Adrenal gland (tissue), 12 donors: Measurements from ENCODE around the gene IL18R1. TPM values are rescaled to one million over a fixed set of nuclear protein-coding genes. Genes with fewer than 3 reads are reported as not detected.

ENCODE experiments used
- DNase-seq, 7 donors: peaks; one replicate each; pipeline ENCODE4 v3.0.0-alpha.2; 2019 to 2020
- H3K27ac ChIP-seq, 5 donors: fragments of 200-600 bp; sonication (generic) in 4 of 5; 1 replicate in 3 of 5; 2 replicates in 2 of 5; pipeline versions ENCODE4 v1.5.1 to v1.8.0; 2016 to 2020; ENCODE audit warnings: mild to moderate bottlenecking in 1 of 5
- H3K27me3 ChIP-seq: fragments of 200-600 bp; 2 replicates; pipeline ENCODE4 v1.8.0; 2021
- H3K36me3 ChIP-seq, 2 donors: fragments of 200-600 bp; replicated peaks in 1 of 2; 1 replicate in 1 of 2; 2 replicates in 1 of 2; pipeline versions ENCODE4 v1.5.1 to v1.8.0; 2018 to 2022
- H3K4me1 ChIP-seq, 2 donors: fragments of 200-600 bp; replicated peaks in 1 of 2; 1 replicate in 1 of 2; 2 replicates in 1 of 2; pipeline versions ENCODE4 v1.5.1 to v1.8.0; 2018 to 2021
- H3K4me3 ChIP-seq, 4 donors: fragments of 200-600 bp; sonication (generic) in 3 of 4; one replicate each; pipeline ENCODE4 v1.5.1; 2016 to 2018
- H3K9me3 ChIP-seq, 3 donors: fragments of 200-600 bp; sonication (generic) in 1 of 3; replicated peaks in 1 of 3; 1 replicate in 2 of 3; 2 replicates in 1 of 3; pipeline versions ENCODE4 v1.5.1 to v1.8.0; 2016 to 2021
- POLR2A ChIP-seq, 2 donors: fragments of 450-650 bp; IDR thresholded peaks; one replicate each; pipeline ENCODE4 v1.6.1; 2017; ENCODE audit warnings: antibody characterized with exemption in 2 of 2, mild to moderate bottlenecking in 2 of 2, moderate library complexity in 1 of 2
- WGBS, 4 donors: extraction: QIAGEN DNeasy Blood & Tissue Kit in 2 of 4; methylation state at CpG; one replicate each; pipeline versions ENCODE4 v1.1.5 to v1.1.7; 2013 to 2017; 5-methylcytosine and 5-hydroxymethylcytosine counted together
- intact Hi-C, 2 donors: fragments of 100-400 bp; cut with DNase I; formaldehyde crosslinking; loops; one replicate each; pipeline versions ENCODE4 v1.14.1 to v1.15.0; 2022 to 2023
- polyA plus RNA-seq, 3 donors: library from polyadenylated mRNA; stranded (reverse); fragments of 200-250 nt in 2 of 3; fragments of 350-450 nt in 1 of 3; fragmentation: Illumina TruSeq in 1 of 3; extraction: RNeasy Lipid Tissue Mini Kit (QIAGEN cat#74804) in 1 of 3; gene quantifications; one replicate each; pipeline ENCODE4 v1.2.3, GENCODE V29; 2013 to 2014
- total RNA-seq, 9 donors: library from RNA; depleted of rRNA in 4 of 9; stranded (reverse); fragments of >200 nt in 4 of 9; fragments of 120-200 nt in 1 of 9; fragmentation: NEBNext Ultra II Directional in 1 of 9; extraction: Animal tissue kit (Norgen Biotek cat#: 25700) in 1 of 9; gene quantifications; one replicate each; pipeline versions ENCODE4 v1.1.0 to v1.2.4, GENCODE V29; 2013 to 2023
- TF ChIP-seq, protein P1 (sequence below), 6 experiments: fragments of 450-650 bp in 4 of 6; fragments of 200-600 bp in 2 of 6; sonication (generic) in 1 of 6; IDR thresholded peaks; 1 replicate in 5 of 6; 2 replicates in 1 of 6; pipeline versions ENCODE4 v1.5.1 to v1.8.0; 2016 to 2021; ENCODE audit warnings: antibody characterized with exemption in 6 of 6, mild to moderate bottlenecking in 2 of 6, moderate library complexity in 1 of 6
- donor health status: healthy with polysubstance abuse.
- donor health status: Bipolar disorder and iron deficiency.
- donor health status: DM: yes; HTN: yes; CAD: no.
- donor health status: DM: no; HTN: no; CAD: no.
- donor health status: DM: no; HTN: no; CAD: no.
- donor health status: DM: yes; HTN: yes; CAD: no.

Gene IL18R1
- total and polyA plus RNA-seq, 12 donors, result 1.2 to 5.5 (median 3.9) TPM

DNA sequence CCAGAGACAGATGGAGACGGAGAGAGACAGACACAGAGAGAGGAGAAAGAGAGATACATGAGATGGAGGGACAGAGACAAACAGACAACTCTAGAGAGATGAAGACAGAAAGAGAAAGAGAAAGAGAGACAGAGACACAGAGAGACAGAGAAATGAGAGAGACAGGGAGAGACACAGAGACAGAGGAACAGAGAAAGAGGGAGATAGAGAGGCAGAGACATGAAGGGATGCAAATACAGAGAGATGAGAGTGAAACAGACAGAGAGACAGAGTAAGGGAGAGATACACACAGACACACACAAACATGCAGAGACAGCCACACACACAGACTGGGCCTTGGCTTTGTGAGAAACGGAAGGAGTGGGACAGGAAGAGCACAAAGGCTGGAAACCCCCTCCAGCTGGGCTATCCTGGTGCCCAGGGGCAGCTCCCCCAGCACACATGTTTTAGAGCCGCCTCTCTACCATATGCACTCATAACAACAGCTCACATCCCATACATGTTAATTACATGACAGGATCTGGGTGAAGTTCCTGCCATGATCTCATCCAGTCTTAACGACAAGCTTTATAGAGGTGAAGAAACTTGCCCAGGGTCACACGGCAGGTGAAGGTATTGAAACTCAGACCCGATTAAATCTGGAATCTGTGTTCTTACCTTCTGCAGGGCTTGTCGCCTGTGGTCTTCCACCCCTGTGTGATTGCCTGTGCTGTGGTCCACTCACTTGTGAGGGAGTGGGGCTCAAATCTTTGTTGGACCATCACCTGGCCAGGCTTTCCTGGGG, 32.4 kb downstream of the IL18R1 start:
- no peaks in the 10 kb centered on the region for H3K4me1 ChIP-seq
- H3K9me3 ChIP-seq, result peaks cover 0 to 8% (median 0%) of the 10 kb centered on the region in 3 donors
- no peaks in the 10 kb centered on the region for H3K36me3 ChIP-seq
- no peaks in the 10 kb centered on the region for H3K27me3 ChIP-seq
- DNase-seq, result no peak
- no peak overlapping the region for H3K27ac ChIP-seq
- 76 to 85% (median 83%) methylated on average over 3 to 7 of the region's 7 CpGs for WGBS, 4 donors
- no peak overlapping the region for H3K4me3 ChIP-seq
- intact Hi-C loops, result no loop called here
- no peak for TF ChIP-seq POLR2A (IDR thresholded peaks at IDR 0.05)
- TF ChIP-seq, protein P1, sequence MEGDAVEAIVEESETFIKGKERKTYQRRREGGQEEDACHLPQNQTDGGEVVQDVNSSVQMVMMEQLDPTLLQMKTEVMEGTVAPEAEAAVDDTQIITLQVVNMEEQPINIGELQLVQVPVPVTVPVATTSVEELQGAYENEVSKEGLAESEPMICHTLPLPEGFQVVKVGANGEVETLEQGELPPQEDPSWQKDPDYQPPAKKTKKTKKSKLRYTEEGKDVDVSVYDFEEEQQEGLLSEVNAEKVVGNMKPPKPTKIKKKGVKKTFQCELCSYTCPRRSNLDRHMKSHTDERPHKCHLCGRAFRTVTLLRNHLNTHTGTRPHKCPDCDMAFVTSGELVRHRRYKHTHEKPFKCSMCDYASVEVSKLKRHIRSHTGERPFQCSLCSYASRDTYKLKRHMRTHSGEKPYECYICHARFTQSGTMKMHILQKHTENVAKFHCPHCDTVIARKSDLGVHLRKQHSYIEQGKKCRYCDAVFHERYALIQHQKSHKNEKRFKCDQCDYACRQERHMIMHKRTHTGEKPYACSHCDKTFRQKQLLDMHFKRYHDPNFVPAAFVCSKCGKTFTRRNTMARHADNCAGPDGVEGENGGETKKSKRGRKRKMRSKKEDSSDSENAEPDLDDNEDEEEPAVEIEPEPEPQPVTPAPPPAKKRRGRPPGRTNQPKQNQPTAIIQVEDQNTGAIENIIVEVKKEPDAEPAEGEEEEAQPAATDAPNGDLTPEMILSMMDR (IDR thresholded peaks at IDR 0.05), result no peak

DNA sequence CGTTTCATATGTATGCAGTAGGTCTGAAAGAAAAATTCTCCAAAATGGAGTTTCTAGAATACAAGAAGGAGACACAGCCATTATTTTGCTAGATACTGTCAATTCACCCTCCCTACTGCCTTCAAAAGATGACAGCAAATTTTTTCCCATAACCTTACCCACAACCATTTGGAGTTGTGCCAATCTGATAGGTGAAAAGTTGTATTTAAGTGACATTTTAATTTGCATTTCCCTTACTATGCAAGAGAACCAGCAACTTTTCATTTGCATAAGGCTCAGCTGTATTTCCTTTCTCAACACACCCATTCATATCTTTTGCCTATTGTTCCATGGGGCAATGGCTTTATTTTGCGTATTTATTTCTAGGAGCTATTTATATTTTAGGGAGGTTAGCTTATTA, 36.0 kb downstream of the IL18R1 start:
- WGBS, 4 donors, result 71 to 86% (median 76%) methylated on average over 2 of the region's 2 CpGs
- H3K36me3 ChIP-seq, result no peaks in the 10 kb centered on the region
- H3K27ac ChIP-seq, result no peak overlapping the region
- no peak for TF ChIP-seq POLR2A (IDR thresholded peaks at IDR 0.05)
- TF ChIP-seq, protein P1 (IDR thresholded peaks at IDR 0.05), result no peak
- intact Hi-C loops, result no loop called here
- H3K4me3 ChIP-seq, result no peak overlapping the region
- no peaks in the 10 kb centered on the region for H3K9me3 ChIP-seq
- no peak for DNase-seq
- H3K4me1 ChIP-seq, result no peaks in the 10 kb centered on the region
- no peaks in the 10 kb centered on the region for H3K27me3 ChIP-seq

DNA sequence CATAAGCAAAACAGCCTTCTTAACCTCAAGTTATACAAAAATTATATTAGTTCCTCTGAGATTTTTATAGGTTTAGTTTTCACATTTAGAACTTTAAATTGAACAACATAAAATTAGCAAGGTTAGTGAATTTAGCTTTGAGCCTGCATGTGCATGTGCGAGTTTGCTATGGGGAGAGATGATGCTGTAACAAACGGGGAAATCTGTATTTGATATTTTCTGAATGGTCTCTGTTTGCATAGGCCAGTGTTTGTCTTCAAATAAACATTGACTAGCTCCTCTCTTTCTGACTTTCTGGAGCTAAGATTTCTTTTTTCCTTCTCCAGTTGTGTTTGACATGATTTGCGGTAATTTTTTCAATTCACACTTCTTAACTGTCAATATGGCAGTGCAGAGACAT, 36.5 kb downstream of the IL18R1 start:
- Histone ChIP-seq H3K9me3 (no peaks in the 10 kb centered on the region), H3K36me3 (no peaks in the 10 kb centered on the region), H3K4me3 (no peak overlapping the region), H3K4me1 (no peaks in the 10 kb centered on the region), H3K27me3 (no peaks in the 10 kb centered on the region), H3K27ac (no peak overlapping the region)
- TF ChIP-seq POLR2A (IDR thresholded peaks at IDR 0.05), result no peak
- TF ChIP-seq, protein P1 (IDR thresholded peaks at IDR 0.05), result no peak
- DNase-seq, result no peak
- intact Hi-C loops, result no loop called here
- 68 to 92% (median 76%) methylated on average over 3 of the region's 3 CpGs for WGBS, 4 donors

DNA sequence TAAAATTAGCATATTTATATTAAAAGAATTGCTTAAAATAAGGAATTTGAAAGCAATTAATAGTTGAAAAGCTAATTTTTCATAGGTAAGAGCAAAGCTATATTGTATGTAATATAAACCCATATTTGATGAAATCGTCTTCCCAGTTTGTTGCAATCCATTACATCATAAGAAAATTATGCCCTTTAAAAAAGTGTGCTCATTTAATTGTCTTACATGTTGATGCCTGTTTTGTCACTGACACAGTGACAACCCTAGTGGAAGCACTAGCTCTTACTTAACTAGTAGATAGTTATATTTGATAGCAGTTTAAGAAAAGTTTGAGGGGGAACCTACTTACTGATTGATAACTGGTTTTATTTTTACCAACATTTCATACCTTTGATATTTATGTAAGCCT, 37.3 kb downstream of the IL18R1 start:
- no peak overlapping the region for H3K4me3 ChIP-seq
- no peak overlapping the region for H3K27ac ChIP-seq
- intact Hi-C loops, result no loop called here
- 25 to 73% (median 38%) methylated on average over 1 of the region's 1 CpG for WGBS, 4 donors
- H3K27me3 ChIP-seq, result no peaks in the 10 kb centered on the region
- H3K36me3 ChIP-seq, result no peaks in the 10 kb centered on the region
- no peak for TF ChIP-seq POLR2A (IDR thresholded peaks at IDR 0.05)
- TF ChIP-seq, protein P1 (IDR thresholded peaks at IDR 0.05), result no peak
- no peaks in the 10 kb centered on the region for H3K9me3 ChIP-seq
- DNase-seq, result no peak
- no peaks in the 10 kb centered on the region for H3K4me1 ChIP-seq
